Measurements from ENCODE around the gene ZNF839.

Gene ZNF839

GRCh38 chr14:102387086-102387485 lies 67.5 kb downstream of the ZNF839 start:
- no peak for DNase-seq (ENCODE audit: low spot score)

DNA sequence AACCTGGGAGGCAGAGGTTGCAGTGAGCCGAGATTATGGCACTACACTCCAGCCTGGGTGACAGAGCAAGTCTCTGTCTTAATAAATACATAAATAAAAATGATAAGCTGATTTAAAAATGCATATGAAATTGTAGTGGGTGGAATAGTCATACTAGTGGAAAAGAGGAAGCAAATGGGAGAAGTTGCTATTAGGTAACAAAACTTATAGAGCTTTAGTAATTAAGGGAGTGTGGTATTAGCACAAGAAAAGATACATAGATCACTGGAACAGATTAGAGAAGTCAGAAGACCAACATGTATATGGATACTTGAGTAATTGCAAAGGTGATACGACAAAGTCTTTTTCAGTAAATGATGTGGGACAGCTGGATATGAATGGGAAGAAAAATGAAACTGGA lies 69.7 kb downstream of the ZNF839 start:
- no peak for DNase-seq (ENCODE audit: low spot score)

GRCh38 chr14:102390064-102390855 lies 70.7 kb downstream of the ZNF839 start:
- DNase-seq (ENCODE audit: low spot score) = no peak

All from CD4-positive, alpha-beta T cell treated with Interleukin-15 for 4 hours (primary cell).